Right lobe of liver (tissue), 6 donors: ENCODE measurements around the gene CAMK2B. TPM values are rescaled to one million over a fixed set of nuclear protein-coding genes. Genes with fewer than 3 reads are reported as not detected.

Experiments used
- ATAC-seq, 4 donors: fragments of 200-7000 bp; cut with Tn5 transposase; one replicate each; pipeline ENCODE4 v1.9.1; 2020; ENCODE audit warnings: mild to moderate bottlenecking in 4 of 4, moderate library complexity in 4 of 4
- DNase-seq, 3 donors: peaks; one replicate each; pipeline ENCODE4 v3.0.0-alpha.2; 2020
- H3K27ac ChIP-seq, 3 donors: fragments of 200-600 bp; one replicate each; pipeline ENCODE4 v1.8.0; 2022
- H3K27me3 ChIP-seq, 2 donors: fragments of 200-600 bp; one replicate each; pipeline ENCODE4 v1.8.0; 2022
- H3K36me3 ChIP-seq, 4 donors: fragments of 200-600 bp; sonication (generic) in 1 of 4; one replicate each; pipeline versions ENCODE4 v1.5.1 to v1.8.0; 2017 to 2022; ENCODE audit warnings: control low read depth in 1 of 4
- H3K4me1 ChIP-seq, 4 donors: fragments of 200-600 bp; sonication (generic) in 1 of 4; one replicate each; pipeline versions ENCODE4 v1.5.1 to v1.8.0; 2017 to 2022; ENCODE audit warnings: control low read depth in 1 of 4
- H3K4me3 ChIP-seq, 3 donors: fragments of 200-600 bp; one replicate each; pipeline ENCODE4 v1.8.0; 2022
- H3K9me3 ChIP-seq, 4 donors: fragments of 200-600 bp; sonication (generic) in 1 of 4; one replicate each; pipeline versions ENCODE4 v1.5.1 to v1.8.0; 2017 to 2022; ENCODE audit warnings: control low read depth in 1 of 4
- CTCF ChIP-seq, 4 donors: fragments of 200-600 bp in 3 of 4; fragments of 450-650 bp in 1 of 4; IDR thresholded peaks; one replicate each; pipeline versions ENCODE4 v1.5.1 to v1.8.0; 2016 to 2022; ENCODE audit warnings: antibody characterized with exemption in 4 of 4, mild to moderate bottlenecking in 2 of 4
- POLR2A ChIP-seq: fragments of 450-650 bp; IDR thresholded peaks from one replicate; pipeline ENCODE4 v1.6.1; 2017; ENCODE audit warnings: antibody characterized with exemption, mild to moderate bottlenecking
- WGBS: methylation state at CpG from one replicate; pipeline ENCODE4 v1.1.6; 2018; ENCODE audit warnings: low coverage, low lambda C conversion rate; ENCODE audit not compliant: insufficient coverage; ENCODE audit errors: missing lambda C conversion rate; 5-methylcytosine and 5-hydroxymethylcytosine counted together
- intact Hi-C, 2 donors: fragments of 100-400 bp; cut with DNase I; formaldehyde crosslinking; loops; one replicate each; pipeline versions ENCODE4 v1.11.2 to v1.14.1; 2022
- total RNA-seq, 6 experiments: library from RNA; depleted of rRNA in 2 of 6; stranded (reverse); fragments of >200 nt in 2 of 6; fragmentation: NEBNext Ultra II Directional in 3 of 6; extraction: Animal tissue kit (Norgen Biotek cat#: 25700) in 3 of 6; gene quantifications; one replicate each; pipeline versions ENCODE4 v1.1.0 to v1.2.4, GENCODE V29; 2016 to 2023
- donor health status: DM: no; HTN: yes; CAD: no.
- donor health status: DM: no; HTN: no; CAD: no.
- donor health status: DM: no; HTN: no; CAD: no.
- donor health status: DM: no; HTN: yes; CAD: no.
- donor health status: DM: no; HTN: yes; CAD: no.

CAMK2B gene
- total RNA-seq, 6 experiments from 2014 or later, result 2.1 to 5.1 (median 3.3) TPM

- Histone ChIP-seq H3K9me3 (no peaks in the 10 kb centered on the region), H3K27me3 (no peaks in the 10 kb centered on the region), H3K27ac (no peak overlapping the region), H3K4me3 (no peak overlapping the region), H3K4me1 (no peaks in the 10 kb centered on the region), H3K36me3 (no peaks in the 10 kb centered on the region)
- no peak for ATAC-seq
- TF ChIP-seq POLR2A (no peak), CTCF (IDR thresholded peaks at IDR 0.05) (no peak)
- intact Hi-C loops, result no loop called here
- WGBS, result 80% methylated on average over 4 of the region's 16 CpGs
- DNase-seq, result peak; percentile 16 to 25 (median 20)
Observed at GRCh38 chr7:44284881-44285541, 40.4 kb downstream of the CAMK2B start.

- Histone ChIP-seq H3K27ac (no peak overlapping the region), H3K9me3 (no peaks in the 10 kb centered on the region), H3K36me3 (no peaks in the 10 kb centered on the region), H3K4me3 (no peak overlapping the region), H3K4me1 (no peaks in the 10 kb centered on the region), H3K27me3 (no peaks in the 10 kb centered on the region)
- WGBS, result 66% methylated on average over 4 of the region's 13 CpGs
- ATAC-seq (no peak), DNase-seq (peak; percentile 8 to 48 (median 37))
- intact Hi-C loops, result no loop called here
- TF ChIP-seq POLR2A (no peak), CTCF (IDR thresholded peaks at IDR 0.05) (no peak)
Observed at GRCh38 chr7:44284216-44284615, 41.2 kb downstream of the CAMK2B start.

- Histone ChIP-seq H3K27me3 (no peaks in the 10 kb centered on the region), H3K4me3 (no peak overlapping the region), H3K27ac (no peak overlapping the region), H3K36me3 (no peaks in the 10 kb centered on the region), H3K9me3 (no peaks in the 10 kb centered on the region), H3K4me1 (no peaks in the 10 kb centered on the region)
- ATAC-seq (no peak), DNase-seq (peak; percentile 11 to 43 (median 37))
- intact Hi-C loops, result no loop called here
- 93% methylated on average over 3 of the region's 15 CpGs for WGBS
- no peak for TF ChIP-seq CTCF (IDR thresholded peaks at IDR 0.05)
- no peak for TF ChIP-seq POLR2A
Observed at GRCh38 chr7:44283381-44284211, 41.8 kb downstream of the CAMK2B start.

GRCh38 chr7:44282601-44283171 lies 42.7 kb downstream of the CAMK2B start:
- ATAC-seq (no peak), DNase-seq (peak; percentile 12 to 39 (median 36))
- Histone ChIP-seq H3K4me3 (no peak overlapping the region), H3K27ac (no peak overlapping the region), H3K36me3 (no peaks in the 10 kb centered on the region), H3K27me3 (no peaks in the 10 kb centered on the region), H3K9me3 (no peaks in the 10 kb centered on the region), H3K4me1 (no peaks in the 10 kb centered on the region)
- TF ChIP-seq CTCF (IDR thresholded peaks at IDR 0.05), result no peak
- TF ChIP-seq POLR2A, result no peak
- intact Hi-C loops, result no loop called here
- no CpG with 5 or more reads among the region's 10 CpGs for WGBS
